MCF 10A (cell line): Measurements from ENCODE around the gene TRIM71. TPM values are rescaled to one million over a fixed set of nuclear protein-coding genes. Genes with fewer than 3 reads are reported as not detected.

Experiments used
- BruUV-seq: library from RNA; stranded (reverse); fragments of 400-500 nt; replicated peaks from 2 replicates; lab custom pipeline; 2021; lab: Mats Ljungman, UMichigan
- CTCF ChIA-PET: fragments of 300-600 bp; sonication (Branson Sonifier 250); formaldehyde crosslinking; extraction: SDS; loops from one replicate; lab custom pipeline; 2021; ENCODE audit warnings: antibody characterized with exemption, inconsistent platforms; lab: Yijun Ruan, JAX
- POLR2A ChIA-PET: fragments of 300-600, 350-650 bp; sonication (Branson Sonifier 250); formaldehyde crosslinking; extraction: SDS; loops from one replicate; lab custom pipeline; 2020; ENCODE audit warnings: antibody characterized with exemption, inconsistent platforms; lab: Yijun Ruan, JAX
- DNase-seq: peaks from one replicate; pipeline ENCODE4 v3.0.0-alpha.2; 2018; ENCODE audit not compliant: unreplicated experiment
- H3K27ac Mint-ChIP-seq: one replicate; pipeline ENCODE4 v1.8.0; 2022; ENCODE audit warnings: mild to moderate bottlenecking, low read depth, mixed read lengths; ENCODE audit not compliant: unreplicated experiment
- H3K27me3 Mint-ChIP-seq: one replicate; pipeline ENCODE4 v1.8.0; 2022; ENCODE audit warnings: mixed read lengths; ENCODE audit not compliant: insufficient read depth, unreplicated experiment
- H3K36me3 Mint-ChIP-seq: one replicate; pipeline ENCODE4 v1.8.0; 2022; ENCODE audit warnings: mild to moderate bottlenecking, moderate library complexity, mixed read lengths; ENCODE audit not compliant: insufficient read depth, unreplicated experiment
- H3K4me1 Mint-ChIP-seq: one replicate; pipeline ENCODE4 v1.8.0; 2022; ENCODE audit warnings: mixed read lengths; ENCODE audit not compliant: insufficient read depth, unreplicated experiment
- H3K4me3 Mint-ChIP-seq: one replicate; pipeline ENCODE4 v1.8.0; 2022; ENCODE audit warnings: mild to moderate bottlenecking, moderate library complexity, mixed read lengths; ENCODE audit not compliant: unreplicated experiment
- H3K9me3 Mint-ChIP-seq: one replicate; pipeline ENCODE4 v1.8.0; 2022; ENCODE audit warnings: mixed read lengths; ENCODE audit not compliant: unreplicated experiment
- intact Hi-C: fragments of 100-400 bp; cut with micrococcal nuclease; formaldehyde crosslinking; loops from 2 replicates; pipeline ENCODE4 v1.14.1; 2022
- total RNA-seq: library from RNA; stranded (reverse); gene quantifications from 2 replicates; pipeline ENCODE4 v1.2.3, GENCODE V29; 2022
- TF ChIP-seq, protein P1 (sequence below): fragments of 200-600 bp; IDR thresholded peaks from one replicate; pipeline ENCODE4 v1.8.0; 2022; ENCODE audit warnings: antibody characterized with exemption, mild to moderate bottlenecking; ENCODE audit not compliant: unreplicated experiment

TRIM71 gene
- total RNA-seq, 1 experiment from 2014 or later: 0.05 TPM

DNA sequence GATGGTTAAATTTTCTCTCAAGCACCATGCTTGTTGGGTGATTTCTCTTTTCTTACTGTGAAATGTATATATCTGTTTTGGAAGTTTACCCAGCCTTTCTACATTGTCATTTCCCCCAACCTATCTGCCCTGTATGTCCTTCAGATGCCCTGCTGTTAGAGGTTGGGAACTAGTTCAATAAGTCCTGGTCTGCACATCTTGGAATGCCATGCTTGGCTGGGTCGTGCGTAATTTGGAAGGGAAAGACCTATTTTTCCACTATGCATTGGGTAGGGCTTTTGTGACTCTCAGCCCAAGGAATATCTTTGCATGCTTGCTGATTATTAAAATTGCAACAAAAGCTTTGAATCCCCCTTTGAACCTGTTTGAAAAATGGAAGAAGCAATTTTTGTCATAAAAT lies 63.8 kb downstream of the TRIM71 start:
- no peaks in the 10 kb centered on the region for H3K4me1 Mint-ChIP-seq
- POLR2A ChIA-PET: no interaction called here
- no peaks in the 10 kb centered on the region for H3K27me3 Mint-ChIP-seq
- TF ChIP-seq, protein P1, sequence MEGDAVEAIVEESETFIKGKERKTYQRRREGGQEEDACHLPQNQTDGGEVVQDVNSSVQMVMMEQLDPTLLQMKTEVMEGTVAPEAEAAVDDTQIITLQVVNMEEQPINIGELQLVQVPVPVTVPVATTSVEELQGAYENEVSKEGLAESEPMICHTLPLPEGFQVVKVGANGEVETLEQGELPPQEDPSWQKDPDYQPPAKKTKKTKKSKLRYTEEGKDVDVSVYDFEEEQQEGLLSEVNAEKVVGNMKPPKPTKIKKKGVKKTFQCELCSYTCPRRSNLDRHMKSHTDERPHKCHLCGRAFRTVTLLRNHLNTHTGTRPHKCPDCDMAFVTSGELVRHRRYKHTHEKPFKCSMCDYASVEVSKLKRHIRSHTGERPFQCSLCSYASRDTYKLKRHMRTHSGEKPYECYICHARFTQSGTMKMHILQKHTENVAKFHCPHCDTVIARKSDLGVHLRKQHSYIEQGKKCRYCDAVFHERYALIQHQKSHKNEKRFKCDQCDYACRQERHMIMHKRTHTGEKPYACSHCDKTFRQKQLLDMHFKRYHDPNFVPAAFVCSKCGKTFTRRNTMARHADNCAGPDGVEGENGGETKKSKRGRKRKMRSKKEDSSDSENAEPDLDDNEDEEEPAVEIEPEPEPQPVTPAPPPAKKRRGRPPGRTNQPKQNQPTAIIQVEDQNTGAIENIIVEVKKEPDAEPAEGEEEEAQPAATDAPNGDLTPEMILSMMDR: no peak
- no TSS peak for BruUV-seq
- CTCF ChIA-PET: no interaction called here
- no peaks in the 10 kb centered on the region for H3K9me3 Mint-ChIP-seq
- H3K27ac Mint-ChIP-seq: no peak overlapping the region
- H3K36me3 Mint-ChIP-seq: no peaks in the 10 kb centered on the region
- no peak for DNase-seq
- H3K4me3 Mint-ChIP-seq: no peak overlapping the region
- intact Hi-C loops: no loop called here

DNA sequence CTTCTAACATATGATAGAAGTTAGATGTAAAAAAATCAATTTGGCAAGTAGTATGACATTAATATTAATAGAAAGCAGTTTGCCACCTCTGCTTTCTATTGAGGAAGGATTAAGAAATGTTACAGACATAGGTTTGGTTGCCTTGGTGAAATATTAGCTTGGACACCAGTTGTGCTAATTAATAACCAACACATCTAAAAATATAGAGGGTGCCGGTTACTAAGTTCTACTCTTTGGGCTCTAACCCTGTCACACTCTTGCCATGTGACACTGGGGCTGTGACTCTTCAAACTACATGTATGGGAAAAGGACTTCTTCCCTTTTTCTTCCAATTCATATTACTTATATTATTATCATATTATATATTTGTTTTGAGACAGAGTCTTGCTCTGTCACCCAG lies 64.4 kb downstream of the TRIM71 start:
- no peak for DNase-seq
- CTCF ChIA-PET: interaction anchor here (0.7 kb wide), 1 partner anchor 65 kb away, joined by 3 read pairs; no protein-coding TSS in a partner anchor
- Mint-ChIP-seq H3K36me3 (no peaks in the 10 kb centered on the region), H3K9me3 (no peaks in the 10 kb centered on the region), H3K27ac (no peak overlapping the region), H3K27me3 (no peaks in the 10 kb centered on the region), H3K4me3 (no peak overlapping the region), H3K4me1 (no peaks in the 10 kb centered on the region)
- POLR2A ChIA-PET: no interaction called here
- intact Hi-C loops: no loop called here
- TF ChIP-seq, protein P1: no peak
- BruUV-seq: no TSS peak

DNA sequence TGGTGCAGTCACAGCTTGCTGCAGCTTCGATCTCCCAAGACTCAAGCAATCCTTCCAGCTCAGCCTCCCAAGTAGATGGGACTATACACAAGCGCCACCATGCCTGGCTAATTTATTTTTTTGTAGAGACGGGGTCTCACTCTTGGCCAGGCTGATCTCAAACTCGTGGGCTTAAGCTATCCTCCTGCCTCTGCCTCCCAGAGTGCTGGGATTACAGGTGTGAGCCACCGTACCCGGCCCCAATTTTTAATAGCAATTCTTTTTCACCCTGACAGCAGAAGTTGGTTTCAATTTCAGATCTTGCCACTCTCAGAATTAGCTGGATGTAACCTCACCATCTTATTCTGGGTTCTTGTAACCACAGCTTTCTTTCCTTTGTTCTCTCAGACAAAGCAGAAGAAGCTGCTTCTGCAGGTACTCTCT lies 64.8 kb downstream of the TRIM71 start:
- Mint-ChIP-seq H3K27me3 (no peaks in the 10 kb centered on the region), H3K4me3 (no peak overlapping the region), H3K36me3 (no peaks in the 10 kb centered on the region), H3K9me3 (no peaks in the 10 kb centered on the region), H3K27ac (no peak overlapping the region), H3K4me1 (no peaks in the 10 kb centered on the region)
- DNase-seq: no peak
- TF ChIP-seq, protein P1: no peak
- no TSS peak for BruUV-seq
- intact Hi-C loops: no loop called here
- CTCF ChIA-PET: interaction anchor here (0.7 to 0.9 kb wide), 2 partner anchors 8 to 65 kb away, joined by 3 read pairs; no protein-coding TSS in a partner anchor
- POLR2A ChIA-PET: no interaction called here

DNA sequence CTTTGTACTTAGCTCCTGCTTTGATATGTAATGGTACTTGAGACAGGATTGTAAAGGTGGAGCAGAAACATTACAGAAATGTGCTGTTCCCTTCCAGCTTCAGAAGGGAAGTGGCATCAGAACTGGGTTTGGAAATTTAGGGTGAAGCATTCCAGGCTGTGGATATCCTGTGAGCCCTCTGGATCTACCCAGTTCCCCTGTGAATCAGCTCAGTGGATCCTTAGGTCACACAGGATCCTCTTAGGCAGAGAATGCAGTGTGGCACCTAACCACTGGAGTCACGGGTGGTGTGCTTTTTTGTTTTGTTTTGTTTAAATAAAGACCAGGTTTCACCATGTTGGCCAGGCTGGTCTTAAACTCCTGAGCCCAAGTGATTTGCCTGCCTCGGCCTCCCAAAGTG lies 66.0 kb downstream of the TRIM71 start:
- no peak for DNase-seq
- Mint-ChIP-seq H3K4me1 (no peaks in the 10 kb centered on the region), H3K9me3 (no peaks in the 10 kb centered on the region), H3K27ac (no peak overlapping the region), H3K4me3 (no peak overlapping the region), H3K36me3 (no peaks in the 10 kb centered on the region), H3K27me3 (no peaks in the 10 kb centered on the region)
- POLR2A ChIA-PET: interaction anchor here (0.5 kb wide), 2 partner anchors 52 to 64 kb away, joined by 3 to 4 read pairs; no protein-coding TSS in a partner anchor
- CTCF ChIA-PET: interaction anchor here (0.8 kb wide), 1 partner anchor 15 kb away, joined by 3 read pairs; no protein-coding TSS in a partner anchor
- TF ChIP-seq, protein P1: no peak
- BruUV-seq: no TSS peak
- intact Hi-C loops: no loop called here
